GM12872 (cell line): ENCODE measurements around the gene KRTAP19-8.
A peak's percentile ranks its signal among the peaks of the same experiment; 100 is the strongest.

ENCODE experiments used
- TF ChIP-seq, protein P1 (sequence below): IDR thresholded peaks from 3 replicates; pipeline ENCODE4 v1.5.1; 2011; ENCODE audit warnings: low read depth, mild to moderate bottlenecking, low read length, moderate library complexity; ENCODE audit not compliant: insufficient read depth

Gene KRTAP19-8

DNA sequence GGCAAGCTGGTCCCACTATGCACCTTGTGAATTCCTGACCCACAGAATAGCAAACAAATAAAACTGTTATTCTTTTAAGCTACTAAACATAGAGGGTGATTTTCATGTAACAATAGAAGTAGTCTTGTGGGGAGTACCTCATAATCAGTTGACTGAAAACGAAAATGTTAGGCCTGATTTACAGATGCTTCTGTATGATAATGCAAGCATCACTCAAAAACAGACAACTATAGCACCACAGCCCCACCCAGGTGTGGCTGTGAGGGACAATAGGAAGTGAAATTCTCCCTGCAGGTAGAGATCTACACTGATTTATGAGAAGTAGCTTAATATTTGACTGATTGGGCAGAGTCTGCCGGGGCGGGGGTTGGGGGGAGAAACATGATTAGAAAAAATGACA, 26.5 kb upstream of the KRTAP19-8 start:
- TF ChIP-seq, protein P1, sequence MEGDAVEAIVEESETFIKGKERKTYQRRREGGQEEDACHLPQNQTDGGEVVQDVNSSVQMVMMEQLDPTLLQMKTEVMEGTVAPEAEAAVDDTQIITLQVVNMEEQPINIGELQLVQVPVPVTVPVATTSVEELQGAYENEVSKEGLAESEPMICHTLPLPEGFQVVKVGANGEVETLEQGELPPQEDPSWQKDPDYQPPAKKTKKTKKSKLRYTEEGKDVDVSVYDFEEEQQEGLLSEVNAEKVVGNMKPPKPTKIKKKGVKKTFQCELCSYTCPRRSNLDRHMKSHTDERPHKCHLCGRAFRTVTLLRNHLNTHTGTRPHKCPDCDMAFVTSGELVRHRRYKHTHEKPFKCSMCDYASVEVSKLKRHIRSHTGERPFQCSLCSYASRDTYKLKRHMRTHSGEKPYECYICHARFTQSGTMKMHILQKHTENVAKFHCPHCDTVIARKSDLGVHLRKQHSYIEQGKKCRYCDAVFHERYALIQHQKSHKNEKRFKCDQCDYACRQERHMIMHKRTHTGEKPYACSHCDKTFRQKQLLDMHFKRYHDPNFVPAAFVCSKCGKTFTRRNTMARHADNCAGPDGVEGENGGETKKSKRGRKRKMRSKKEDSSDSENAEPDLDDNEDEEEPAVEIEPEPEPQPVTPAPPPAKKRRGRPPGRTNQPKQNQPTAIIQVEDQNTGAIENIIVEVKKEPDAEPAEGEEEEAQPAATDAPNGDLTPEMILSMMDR, result no peak

DNA sequence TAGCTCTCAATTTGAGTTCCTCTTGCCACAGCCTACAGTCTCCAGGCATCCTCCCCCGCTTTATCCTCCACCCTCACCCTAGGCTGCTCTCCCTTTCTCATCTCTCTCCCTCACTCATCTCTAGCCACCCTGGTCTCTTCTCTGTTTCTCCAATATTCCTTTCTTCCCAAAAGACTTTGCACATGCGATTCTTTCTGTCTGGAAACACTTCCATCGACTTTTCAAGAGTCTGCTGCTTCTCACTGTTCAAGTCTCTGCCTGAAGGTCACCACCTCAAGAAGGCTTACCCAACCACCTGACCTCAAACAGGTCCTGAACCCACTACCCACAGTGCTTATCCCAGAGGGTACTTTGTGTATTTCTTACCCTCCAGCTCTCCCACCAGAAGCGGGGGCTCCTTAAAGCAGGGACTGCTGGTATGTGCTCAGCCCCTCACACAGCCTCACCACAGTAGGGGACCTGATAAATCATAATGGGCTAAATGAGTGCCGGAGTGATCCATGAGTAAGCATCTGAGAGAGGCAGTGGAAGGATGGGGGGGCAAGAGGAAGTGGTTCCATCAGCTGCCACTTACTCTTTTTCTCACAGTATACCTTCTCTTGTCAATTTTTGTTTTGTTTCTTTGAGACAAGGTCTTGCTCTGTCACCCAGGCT, 14.3 kb upstream of the KRTAP19-8 start:
- TF ChIP-seq, protein P1, result no peak

DNA sequence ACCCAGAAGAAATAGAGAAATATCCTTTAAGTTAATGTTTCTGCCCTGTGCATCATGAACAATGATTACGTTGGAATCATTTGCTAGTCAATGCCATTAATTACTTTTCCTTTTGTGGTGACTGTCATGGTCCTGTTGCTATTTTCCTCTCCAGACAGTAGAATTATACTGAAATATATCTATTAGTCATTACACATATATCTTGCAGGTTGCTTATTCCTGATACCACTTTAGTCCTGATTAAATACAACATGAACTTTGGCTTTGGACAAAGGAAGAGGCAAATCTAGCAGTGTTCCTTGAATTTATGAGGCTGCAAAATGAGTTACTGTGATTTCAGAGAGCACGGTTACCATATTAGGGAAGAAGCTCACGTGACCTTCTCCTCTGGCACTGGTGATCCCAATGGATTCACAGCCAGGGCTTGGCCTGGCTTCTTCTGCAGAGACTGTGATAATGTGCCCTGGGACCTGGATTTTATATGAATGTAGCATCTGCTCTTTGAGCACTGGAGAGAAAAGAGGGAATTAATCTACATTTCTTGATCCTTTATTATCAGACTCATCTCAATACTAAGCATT, 12.4 kb upstream of the KRTAP19-8 start:
- TF ChIP-seq, protein P1, result no peak

DNA sequence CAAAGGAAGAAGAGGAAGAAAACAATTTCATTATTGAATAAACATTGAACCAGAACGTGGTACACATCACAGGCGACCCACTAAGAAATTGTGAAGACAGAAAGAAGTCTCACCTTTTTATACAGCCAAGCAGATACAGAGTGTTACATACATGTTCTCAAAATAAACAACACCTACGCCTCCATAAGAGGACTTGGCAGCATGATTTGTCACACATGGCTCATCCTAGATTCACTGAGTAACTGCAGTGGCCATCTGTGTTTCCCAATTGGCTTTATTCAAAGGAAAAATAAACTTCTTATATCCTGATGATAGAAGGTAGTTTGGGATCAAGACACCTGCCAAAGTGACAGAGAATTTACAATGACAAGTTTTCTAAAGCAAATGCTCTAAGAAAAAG, 7.6 kb upstream of the KRTAP19-8 start:
- TF ChIP-seq, protein P1, result no peak

DNA sequence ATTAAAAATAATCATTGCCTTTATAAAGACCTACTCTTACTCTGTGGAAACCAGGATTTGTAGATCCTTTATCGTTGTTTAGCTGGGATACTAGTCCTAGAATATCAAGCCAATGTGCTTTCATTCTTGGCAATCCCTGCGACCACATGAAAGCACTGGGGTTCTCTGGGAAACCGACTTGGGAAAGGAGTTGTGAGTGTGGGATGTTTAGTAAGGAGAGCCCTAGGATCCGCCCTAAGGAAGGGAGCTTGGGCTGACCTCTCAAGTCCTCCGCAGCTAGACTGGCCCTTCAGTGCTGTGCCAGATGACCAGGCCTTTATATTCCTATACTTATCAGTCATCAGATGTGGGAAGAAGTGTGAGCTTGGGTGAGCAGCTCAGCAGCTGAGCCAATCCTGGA, 5.2 kb upstream of the KRTAP19-8 start:
- TF ChIP-seq, protein P1, result no peak

DNA sequence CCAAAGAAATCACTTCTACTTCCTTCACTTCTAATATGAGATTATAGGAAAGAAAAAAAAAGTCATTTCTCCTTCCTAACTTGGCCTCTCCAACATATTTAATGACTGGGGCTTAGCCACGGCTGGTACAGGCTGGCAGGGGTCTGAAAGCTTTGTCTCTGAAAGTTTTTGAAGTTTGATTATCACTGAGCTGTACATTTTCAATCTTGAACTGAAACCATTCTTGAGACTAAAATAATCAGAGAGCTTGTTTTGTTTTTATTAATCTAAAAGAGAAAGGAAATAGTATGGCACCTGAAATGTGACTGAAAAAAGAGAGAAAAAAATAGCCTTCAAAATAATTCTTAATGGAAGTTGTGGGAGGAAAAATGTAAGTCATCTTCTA, 3.8 kb upstream of the KRTAP19-8 start:
- TF ChIP-seq, protein P1, result no peak

DNA sequence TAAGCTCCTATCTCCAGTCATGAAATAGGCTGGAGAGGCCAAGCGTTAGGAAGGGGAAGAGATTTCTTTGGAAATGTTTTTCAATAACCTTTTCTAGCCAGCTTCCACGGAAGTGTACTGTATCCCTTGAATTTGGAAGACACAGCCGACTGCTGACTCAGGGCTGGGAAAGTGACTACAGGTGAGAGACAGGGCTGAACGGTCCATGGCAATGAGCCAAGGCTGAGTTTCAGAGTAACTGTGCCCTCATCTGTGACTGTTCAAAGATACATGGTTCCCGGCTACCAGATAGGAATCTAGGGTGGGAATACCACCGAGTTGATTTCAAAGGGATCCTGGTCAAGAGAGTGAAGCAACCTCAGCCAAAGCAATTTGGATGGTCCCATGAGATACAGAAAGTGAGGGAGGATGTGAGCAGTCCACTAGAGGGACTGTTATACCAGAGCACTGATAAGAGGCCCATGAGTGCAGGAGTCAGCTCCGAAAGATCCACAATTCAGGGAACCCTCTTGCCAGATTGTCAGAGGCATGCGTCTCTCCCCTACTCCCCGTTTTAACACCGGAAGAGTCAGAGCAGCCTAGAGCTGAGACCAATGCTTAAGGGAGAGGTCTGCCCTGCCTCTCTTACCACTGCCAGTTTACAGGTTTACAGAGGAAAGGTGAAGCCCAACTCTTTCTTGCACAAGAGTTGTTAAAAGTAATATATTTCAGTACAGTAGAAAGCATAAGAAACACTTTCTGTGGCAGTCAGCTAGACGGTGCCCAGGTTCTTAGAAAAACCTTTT, 3.2 kb upstream of the KRTAP19-8 start:
- TF ChIP-seq, protein P1, result 0 out of 3 replicates have a peak, but pooled peaks have one; percentile 23
